ENCODE data around the gene ALDH4A1.

The ALDH4A1 gene

GRCh38 chr1:18886003-18886335, 16.4 kb downstream of the ALDH4A1 start:
- TF ChIP-seq CEBPB (IDR thresholded peaks at IDR 0.05) (no peak), FOXM1 (IDR thresholded peaks at IDR 0.05; ENCODE audit: borderline replicate concordance, low read depth) (no peak), TEAD4 (IDR thresholded peaks at IDR 0.05) (no peak), TCF12 (IDR thresholded peaks at IDR 0.05; ENCODE audit: low read depth) (no peak), EP300 (IDR thresholded peaks at IDR 0.05; ENCODE audit: borderline replicate concordance) (no peak), REST (IDR thresholded peaks at IDR 0.05; ENCODE audit: low read depth) (no peak), CREB1 (IDR thresholded peaks at IDR 0.05; ENCODE audit: low read depth) (no peak)

GRCh38 chr1:18885311-18886002, 16.9 kb downstream of the ALDH4A1 start:
- no peak for TF ChIP-seq CEBPB (IDR thresholded peaks at IDR 0.05)
- no peak for TF ChIP-seq YY1 (IDR thresholded peaks at IDR 0.05; ENCODE audit: low read depth)
- TF ChIP-seq TEAD4 (IDR thresholded peaks at IDR 0.05) = no peak
- no peak for TF ChIP-seq MAX (IDR thresholded peaks at IDR 0.05)
- TF ChIP-seq TAF1 (IDR thresholded peaks at IDR 0.05; ENCODE audit: low read depth) = no peak
- no peak for TF ChIP-seq REST (IDR thresholded peaks at IDR 0.05; ENCODE audit: low read depth)
- no peak for TF ChIP-seq RAD21 (IDR thresholded peaks at IDR 0.05; ENCODE audit: low read depth)
- no peak for TF ChIP-seq ZBTB7A (IDR thresholded peaks at IDR 0.05; ENCODE audit: low read depth)
- no peak for TF ChIP-seq TCF12 (IDR thresholded peaks at IDR 0.05; ENCODE audit: low read depth)
- no peak for TF ChIP-seq USF1 (IDR thresholded peaks at IDR 0.05)
- TF ChIP-seq FOXM1 (IDR thresholded peaks at IDR 0.05; ENCODE audit: borderline replicate concordance, low read depth) = no peak
- no peak for TF ChIP-seq CREB1 (IDR thresholded peaks at IDR 0.05; ENCODE audit: low read depth)
- no peak for TF ChIP-seq NFIC (IDR thresholded peaks at IDR 0.05)
- TF ChIP-seq EGR1 (IDR thresholded peaks at IDR 0.05) = no peak
- TF ChIP-seq EP300 (IDR thresholded peaks at IDR 0.05; ENCODE audit: borderline replicate concordance) = no peak

- no peak for TF ChIP-seq NFIC (IDR thresholded peaks at IDR 0.05)
- no peak for TF ChIP-seq REST (IDR thresholded peaks at IDR 0.05; ENCODE audit: low read depth)
- no peak for TF ChIP-seq RAD21 (IDR thresholded peaks at IDR 0.05; ENCODE audit: low read depth)
- TF ChIP-seq YY1 (IDR thresholded peaks at IDR 0.05; ENCODE audit: low read depth) = no peak
- TF ChIP-seq USF1 (IDR thresholded peaks at IDR 0.05) = no peak
Observed at GRCh38 chr1:18884727-18885126, 17.6 kb downstream of the ALDH4A1 start.

GRCh38 chr1:18884419-18884717, 18.0 kb downstream of the ALDH4A1 start:
- TF ChIP-seq FOXM1 (IDR thresholded peaks at IDR 0.05; ENCODE audit: borderline replicate concordance, low read depth) (no peak), ZBTB7A (IDR thresholded peaks at IDR 0.05; ENCODE audit: low read depth) (no peak), TCF12 (IDR thresholded peaks at IDR 0.05; ENCODE audit: low read depth) (no peak), EGR1 (IDR thresholded peaks at IDR 0.05) (no peak)

GRCh38 chr1:18883636-18884418, 18.5 kb downstream of the ALDH4A1 start:
- TF ChIP-seq YY1 (IDR thresholded peaks at IDR 0.05; ENCODE audit: low read depth) (no peak), RAD21 (IDR thresholded peaks at IDR 0.05; ENCODE audit: low read depth) (peak; percentile 81), TEAD4 (IDR thresholded peaks at IDR 0.05) (peak; percentile 23; the same call in 1 of the 2 replicates), FOXM1 (IDR thresholded peaks at IDR 0.05; ENCODE audit: borderline replicate concordance, low read depth) (no peak)
